NCI-H146 treated with DMSO at 0.1 percent for 48 hours (cell line): ENCODE results near the gene C1orf216.
"Not testable (repeated sequence)": the region's sequence is repeated elsewhere in the genome, so short reads cannot be mapped to it uniquely, and the experiment has no call there.

Experiments
- DNase-seq: peaks from one replicate; lab custom pipeline; 2025; ENCODE audit not compliant: unreplicated experiment; lab: John Stamatoyannopoulos, UW

The C1orf216 gene

GRCh38 chr1:35707601-35708440, 10.9 kb downstream of the C1orf216 start:
- peak; percentile 33 for DNase-seq

DNA sequence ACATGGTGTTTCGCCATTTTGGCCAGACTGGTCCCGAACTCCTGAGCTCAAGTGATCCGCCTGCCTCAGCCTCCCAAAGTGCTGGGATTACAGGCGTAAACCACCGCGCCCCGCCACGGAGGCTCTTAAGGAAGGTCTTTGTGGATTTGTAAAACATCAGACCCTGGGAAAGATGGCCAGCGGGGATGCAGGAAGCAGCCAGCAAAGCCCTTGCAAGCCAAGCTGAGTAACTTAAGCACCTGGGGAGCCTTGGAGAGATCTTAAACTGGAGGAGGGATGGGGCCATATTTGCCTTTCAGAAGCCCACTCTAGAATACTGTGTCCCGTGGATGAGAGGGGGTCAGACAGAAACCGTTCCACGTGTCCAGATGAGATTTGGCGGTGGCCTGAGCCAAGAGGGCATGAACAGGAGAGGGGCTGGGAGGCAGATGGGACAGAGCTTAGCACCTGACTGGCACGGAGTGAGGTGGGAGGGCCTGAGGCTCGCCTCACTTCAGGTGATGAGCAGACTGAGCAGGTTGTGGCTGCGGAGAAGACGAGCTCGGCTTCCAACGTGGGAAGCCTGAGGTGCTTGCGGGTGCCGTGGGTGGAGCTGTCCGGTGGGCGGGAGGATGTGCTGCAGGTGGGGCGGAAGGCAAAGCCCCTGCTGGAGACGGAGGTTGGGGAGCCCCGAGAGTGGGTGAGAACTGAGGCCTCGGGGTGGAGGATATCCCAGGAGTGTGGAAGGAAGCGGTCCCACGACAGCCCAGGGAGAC, 11.7 kb downstream of the C1orf216 start:
- peak; percentile 23 for DNase-seq

DNA sequence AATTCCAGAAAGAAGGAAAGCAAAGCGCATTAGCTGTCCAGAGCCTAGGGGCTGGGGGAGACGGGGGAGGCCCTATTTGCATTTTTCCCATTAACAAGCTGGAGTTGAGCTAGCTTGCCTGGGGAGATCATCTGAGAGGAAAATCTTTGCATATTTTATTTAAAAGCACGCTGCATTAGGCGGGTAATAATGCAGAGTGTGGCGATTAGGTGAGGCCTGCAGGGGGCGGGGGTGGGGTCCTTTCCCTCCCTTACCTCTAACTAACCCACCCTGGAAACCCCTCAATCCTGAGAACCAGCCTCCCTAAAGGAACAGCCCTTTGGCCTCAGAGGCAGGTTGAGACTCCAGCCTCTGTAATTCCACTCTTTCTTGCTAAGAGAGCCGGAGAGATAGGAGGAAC, 16.2 kb downstream of the C1orf216 start:
- no peak for DNase-seq

GRCh38 chr1:35699152-35699551, 19.5 kb downstream of the C1orf216 start:
- DNase-seq = not testable (repeated sequence)

- DNase-seq = no peak
Measured at GRCh38 chr1:35692317-35692716, 26.4 kb downstream of the C1orf216 start.

DNA sequence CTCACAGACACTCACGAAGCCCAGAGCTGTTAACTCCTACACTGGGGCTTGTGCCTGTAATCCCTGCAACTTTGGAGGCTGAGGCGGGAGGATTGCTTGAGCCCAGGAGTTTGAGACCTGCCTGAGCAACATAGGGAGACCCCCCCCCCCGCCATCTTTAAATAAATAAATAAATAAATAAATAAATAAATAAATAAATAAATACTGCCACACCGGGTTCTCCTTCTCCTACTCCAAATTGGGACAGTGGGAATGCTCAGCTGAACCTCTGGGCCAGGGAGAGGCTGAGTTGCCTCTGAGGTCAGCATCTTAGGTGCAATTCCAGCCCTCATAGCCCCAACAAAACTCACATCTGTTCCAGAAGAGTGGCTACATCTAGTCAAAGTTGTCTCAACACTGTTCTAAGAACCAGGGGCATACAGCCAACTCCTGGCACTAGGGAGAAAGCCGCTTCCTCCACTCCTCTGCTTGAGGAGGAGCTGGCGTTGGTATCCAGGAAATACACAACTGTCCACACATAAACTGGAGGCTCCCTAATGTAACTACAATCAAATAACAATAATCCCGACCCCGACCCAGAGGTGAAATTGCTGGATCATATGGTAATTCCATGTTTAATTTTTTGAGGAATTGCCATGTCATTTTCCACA, 27.0 kb downstream of the C1orf216 start:
- no peak for DNase-seq

- peak; percentile 59 for DNase-seq
Measured at GRCh38 chr1:35691080-35691479, 27.6 kb downstream of the C1orf216 start.

GRCh38 chr1:35690103-35690502, 28.6 kb downstream of the C1orf216 start:
- not testable (repeated sequence) for DNase-seq

GRCh38 chr1:35688161-35688560, 30.5 kb downstream of the C1orf216 start:
- no peak for DNase-seq

GRCh38 chr1:35683012-35683411, 35.7 kb downstream of the C1orf216 start:
- DNase-seq = no peak

DNA sequence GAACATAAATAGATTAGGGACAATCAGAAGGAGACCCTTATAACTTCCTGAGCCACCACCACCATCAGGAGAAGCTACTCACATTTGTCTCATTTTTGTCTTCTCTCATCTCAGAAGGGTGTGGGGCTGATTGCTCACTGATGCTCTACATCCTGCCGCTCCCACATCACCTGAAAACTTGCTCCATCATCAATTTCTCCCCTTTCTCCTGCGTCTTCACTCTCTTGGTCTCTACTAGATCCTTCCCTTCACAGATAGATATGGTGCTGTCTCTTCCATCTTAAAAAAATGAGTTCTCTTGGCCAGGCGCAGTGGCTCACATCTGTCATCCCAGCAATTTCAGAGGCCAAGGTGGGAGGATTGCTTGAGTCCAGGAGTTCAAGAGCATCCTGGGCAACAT, 38.4 kb downstream of the C1orf216 start:
- DNase-seq = no peak

- no peak for DNase-seq
Measured at GRCh38 chr1:35675773-35676172, 42.9 kb downstream of the C1orf216 start.

- DNase-seq = no peak
Measured at GRCh38 chr1:35674111-35674510, 44.6 kb downstream of the C1orf216 start.

GRCh38 chr1:35672116-35672515, 46.6 kb downstream of the C1orf216 start:
- no peak for DNase-seq

DNA sequence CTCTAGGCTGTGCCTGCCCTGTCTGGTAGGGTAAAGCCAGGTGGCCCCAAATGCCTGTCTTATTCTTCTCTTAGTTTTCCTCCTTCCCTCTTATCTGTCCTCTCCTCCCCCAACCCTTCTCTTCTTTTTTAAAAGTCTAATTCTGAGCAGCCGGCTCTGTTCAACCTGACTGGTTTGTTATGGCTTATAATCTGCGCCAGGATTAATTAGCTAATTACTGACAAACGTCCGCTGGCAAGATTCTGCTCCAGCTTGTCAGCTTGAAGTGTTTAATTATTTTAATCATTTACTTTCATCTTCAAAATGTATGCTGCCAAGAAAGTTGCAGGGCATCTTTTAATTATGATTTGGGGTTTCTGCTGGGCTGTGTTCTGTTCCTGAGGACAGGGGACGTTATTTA, 50.2 kb downstream of the C1orf216 start:
- DNase-seq = no peak

GRCh38 chr1:35666916-35667315, 51.8 kb downstream of the C1orf216 start:
- DNase-seq = no peak

DNA sequence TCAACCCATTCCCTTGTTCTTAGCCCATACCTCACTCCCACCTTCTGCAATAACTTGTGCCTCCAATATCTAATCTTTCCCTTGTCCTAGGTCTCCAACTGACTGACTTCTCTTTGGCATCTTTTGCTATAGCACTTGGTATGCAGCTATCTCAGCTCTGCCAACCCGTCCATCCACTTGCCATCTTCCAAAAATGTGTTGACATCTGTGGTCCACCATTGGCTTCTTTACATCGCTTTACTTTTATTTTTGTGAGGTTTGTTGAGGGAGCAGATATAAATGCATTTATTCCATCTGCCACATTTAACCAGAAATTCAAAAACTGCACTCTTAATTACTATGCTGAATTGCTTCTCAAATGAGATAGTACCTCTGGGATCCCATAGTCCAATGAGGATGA, 52.5 kb downstream of the C1orf216 start:
- no peak for DNase-seq
